Kidney glomerular epithelial cell (primary cell): Measurements from ENCODE around the gene MOB3C.

ENCODE experiments used
- DNase-seq: peaks from one replicate; lab custom pipeline; 2025; lab: John Stamatoyannopoulos, UW

MOB3C gene

GRCh38 chr1:46638921-46639320 is 22.3 kb upstream of the MOB3C start:
- DNase-seq = no peak

DNA sequence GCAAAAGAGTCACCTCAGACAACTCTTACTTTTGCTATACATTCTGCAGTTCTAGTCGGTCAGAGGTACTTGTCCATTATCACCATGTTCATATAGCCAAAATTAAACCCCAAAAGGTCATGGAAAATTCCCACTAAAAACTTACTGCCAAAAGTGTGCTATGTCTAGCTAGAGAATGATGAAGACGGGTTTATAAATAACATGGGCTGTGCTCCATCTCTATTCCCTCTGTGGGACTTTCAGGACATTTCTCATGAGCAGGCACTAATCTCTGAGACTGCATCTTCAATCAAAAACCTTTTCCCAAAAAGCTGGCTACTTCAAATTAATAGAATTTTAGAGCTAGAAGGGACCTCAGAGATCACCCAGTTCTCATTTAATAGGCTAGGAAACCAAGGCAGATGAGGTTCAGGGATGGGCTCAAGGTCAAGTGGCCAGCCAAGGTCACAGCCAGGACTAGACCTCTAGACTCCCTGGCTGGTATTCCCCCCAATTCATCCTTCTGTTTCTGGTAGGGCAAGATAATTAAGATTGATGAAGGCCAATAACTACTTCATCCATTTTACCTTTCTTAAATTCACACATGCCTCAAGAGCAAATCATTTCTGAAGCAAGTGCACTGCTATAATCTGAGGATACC is 21.0 kb upstream of the MOB3C start:
- no peak for DNase-seq

- no peak for DNase-seq
These were observed 18.6 kb upstream of the MOB3C start for GRCh38 chr1:46635205-46635604.

DNA sequence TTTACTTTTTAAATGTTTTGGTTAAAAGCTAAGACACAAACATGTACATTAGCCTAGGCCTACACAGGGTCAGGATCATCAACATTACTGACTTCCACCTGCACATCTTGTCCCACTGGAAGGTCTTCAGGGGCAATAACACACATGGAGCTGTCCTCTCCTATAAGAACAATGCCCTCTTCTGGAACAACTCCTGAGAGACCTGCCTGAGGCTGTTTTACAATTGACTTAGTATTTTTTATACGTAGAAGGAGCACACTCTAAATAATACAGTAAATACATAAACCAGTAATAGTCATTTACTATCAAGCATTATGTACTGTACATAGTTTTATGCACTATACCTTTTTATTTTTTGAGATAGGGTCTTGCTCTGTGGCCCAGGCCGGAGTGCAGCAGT is 14.1 kb upstream of the MOB3C start:
- no peak for DNase-seq

- DNase-seq = no peak
These were observed 7.4 kb upstream of the MOB3C start for GRCh38 chr1:46623743-46624644.

GRCh38 chr1:46622344-46622743 is 5.7 kb upstream of the MOB3C start:
- DNase-seq = no peak

GRCh38 chr1:46621930-46622329 is 5.3 kb upstream of the MOB3C start:
- no peak for DNase-seq

- DNase-seq = no peak
These were observed 3.1 kb upstream of the MOB3C start for GRCh38 chr1:46619656-46620258.

DNA sequence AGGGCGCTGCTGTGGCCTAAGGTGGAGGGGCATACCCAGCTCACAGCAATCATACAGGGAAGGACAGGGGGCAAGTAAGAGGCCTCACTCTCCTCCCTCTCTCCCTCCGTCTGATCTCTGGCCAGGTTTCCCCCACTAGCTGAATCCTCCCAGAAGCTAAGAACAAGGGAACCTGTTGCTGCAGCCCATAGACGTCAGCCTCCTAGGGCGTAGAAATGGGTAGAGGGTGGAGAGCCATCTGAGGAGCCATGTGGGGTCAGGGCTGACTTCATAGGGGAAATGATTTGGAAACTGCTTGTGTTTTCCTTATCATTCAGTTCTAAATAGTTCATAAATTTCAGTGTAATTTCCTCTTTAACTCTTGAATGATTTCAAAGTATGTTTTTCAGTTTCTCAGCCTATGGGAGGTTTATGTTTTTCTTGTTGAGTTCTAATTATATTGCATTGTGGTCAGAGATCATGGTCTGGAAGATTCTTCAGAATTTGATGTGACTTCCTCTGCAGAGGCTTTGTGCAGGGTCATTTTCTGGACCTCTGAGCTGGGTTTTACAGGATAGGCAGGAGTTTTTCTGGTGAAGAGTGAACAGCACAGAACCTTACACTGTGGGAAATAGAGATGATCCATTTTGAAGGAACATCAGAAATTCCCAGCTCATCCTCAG is 2.3 kb upstream of the MOB3C start:
- DNase-seq = no peak

DNA sequence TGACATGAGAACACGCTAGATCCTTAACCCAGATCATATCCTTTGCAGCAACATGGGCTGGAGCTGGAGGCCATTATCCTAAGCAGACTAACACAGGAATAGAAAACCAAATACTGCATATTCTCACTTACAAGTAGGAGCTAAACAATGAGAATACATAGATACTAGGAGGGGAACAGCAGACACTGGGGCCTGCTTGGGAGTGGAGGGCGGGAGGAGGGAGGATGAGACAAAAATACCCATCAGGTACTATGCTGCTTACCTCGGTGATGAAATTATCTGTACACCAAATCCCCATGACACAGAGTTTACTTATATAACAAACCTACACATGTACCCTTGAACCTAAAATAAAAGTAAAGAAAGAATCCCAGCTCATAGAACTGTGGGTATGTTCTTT is 1.2 kb upstream of the MOB3C start:
- no peak for DNase-seq

DNA sequence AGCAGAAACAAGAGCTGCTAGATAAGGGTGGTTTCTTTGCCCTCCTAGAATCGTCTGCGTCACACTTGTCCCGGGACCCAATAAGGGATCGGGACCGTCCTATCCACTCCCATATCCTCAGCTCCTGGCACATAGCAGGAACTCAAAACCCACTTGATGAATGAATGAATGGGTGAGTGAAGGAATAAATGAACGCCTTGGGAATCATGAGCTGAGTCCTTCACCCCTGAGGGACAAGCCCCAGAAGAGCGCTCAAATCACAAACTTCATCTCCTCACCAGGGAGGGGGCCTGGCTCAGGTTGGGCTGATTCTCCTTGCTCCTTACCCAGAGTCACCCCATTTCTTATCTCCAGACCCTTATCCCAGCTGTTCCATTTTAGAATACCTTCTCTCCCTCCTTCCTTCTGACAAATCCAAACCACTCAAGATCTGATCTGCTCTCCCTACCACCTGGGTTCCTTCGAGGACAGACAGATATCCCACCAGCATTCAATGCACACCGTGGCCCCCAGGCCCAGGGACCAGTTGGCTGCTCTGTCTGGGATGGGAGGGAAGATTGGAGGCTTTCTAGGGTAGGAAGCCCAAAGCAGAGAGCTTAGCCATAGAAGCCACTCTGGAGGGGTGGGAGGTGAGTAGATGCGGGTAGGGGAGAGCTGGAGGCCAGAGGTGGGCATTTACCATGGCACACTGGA is 643 bp upstream of the MOB3C start:
- no peak for DNase-seq

- no peak for DNase-seq
These were observed 876 bp downstream of the MOB3C start for GRCh38 chr1:46615735-46616134.

GRCh38 chr1:46615088-46615487 is 1.5 kb downstream of the MOB3C start:
- no peak for DNase-seq

GRCh38 chr1:46614604-46614984 is 2.0 kb downstream of the MOB3C start:
- DNase-seq = no peak

GRCh38 chr1:46613661-46614603 is 2.7 kb downstream of the MOB3C start:
- DNase-seq = no peak

DNA sequence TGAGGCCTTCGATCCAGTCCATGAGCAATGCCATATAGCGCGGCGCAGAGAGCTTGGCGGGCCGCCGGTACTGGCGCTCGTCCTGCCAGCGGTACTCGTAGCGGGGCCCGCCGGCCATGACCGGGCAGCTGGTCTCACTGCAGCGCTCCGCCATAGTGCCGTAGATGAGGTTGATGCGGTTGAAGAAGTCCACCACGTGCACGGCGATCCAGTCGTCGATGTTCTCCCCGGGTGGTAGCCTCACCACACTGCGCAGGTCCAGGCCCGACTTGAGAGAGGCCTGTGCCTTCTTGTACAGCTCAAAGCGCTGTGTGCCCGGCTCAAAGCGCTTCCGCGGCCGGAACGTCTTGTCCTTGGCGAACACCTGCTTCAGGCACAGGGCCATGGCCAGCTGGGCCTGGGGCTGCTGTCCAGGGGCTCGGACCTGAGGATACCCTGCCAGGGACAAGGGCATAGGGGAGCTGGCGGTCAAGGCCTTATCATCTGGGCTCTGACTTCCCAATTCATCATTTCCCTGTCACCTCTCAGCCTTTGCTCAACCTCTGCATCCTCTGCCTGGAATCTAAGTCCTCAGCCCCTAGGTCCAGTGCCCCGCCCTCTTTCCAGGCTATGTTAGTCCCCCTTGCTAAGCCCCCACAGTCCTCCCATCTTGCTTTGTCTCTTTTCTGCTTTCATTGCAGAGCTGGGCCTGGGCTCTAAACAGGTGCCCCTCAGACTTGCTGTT is 3.5 kb downstream of the MOB3C start:
- DNase-seq = no peak

DNA sequence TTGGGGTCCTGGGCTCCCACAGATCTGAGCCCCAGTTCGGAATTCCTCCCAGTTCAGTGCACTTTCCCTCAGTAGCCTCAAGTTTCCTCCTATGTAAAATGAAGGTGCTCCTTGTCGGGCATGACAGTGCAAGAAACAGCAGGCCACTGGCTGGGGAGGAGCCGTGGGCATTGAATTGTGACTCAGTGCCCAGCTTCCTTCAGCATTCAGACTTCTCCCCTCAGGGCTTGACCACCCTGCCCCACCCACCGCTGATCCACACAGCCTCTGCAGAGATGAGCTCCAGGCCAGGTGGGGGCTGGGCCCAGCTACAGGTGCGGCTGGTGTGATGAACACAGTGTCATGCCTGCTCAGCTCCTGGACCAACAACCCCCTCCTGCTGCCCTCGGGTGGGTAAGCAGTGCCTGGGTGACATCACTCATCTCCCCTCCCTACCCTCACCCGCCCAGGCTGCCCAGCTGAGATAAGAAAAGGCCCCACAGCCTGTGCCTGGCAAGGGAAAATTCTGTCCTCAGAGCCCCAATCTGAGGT is 4.9 kb downstream of the MOB3C start:
- DNase-seq = peak; percentile 67

- no peak for DNase-seq
These were observed 9.1 kb downstream of the MOB3C start for GRCh38 chr1:46607345-46608130.
